ENCODE results near the gene ADGRL3. TPM values are rescaled to one million over a fixed set of nuclear protein-coding genes. Genes with fewer than 3 reads are reported as not detected.

ADGRL3 gene
- total RNA-seq, 1 donor from 2014 or later = 0.08 TPM

DNA sequence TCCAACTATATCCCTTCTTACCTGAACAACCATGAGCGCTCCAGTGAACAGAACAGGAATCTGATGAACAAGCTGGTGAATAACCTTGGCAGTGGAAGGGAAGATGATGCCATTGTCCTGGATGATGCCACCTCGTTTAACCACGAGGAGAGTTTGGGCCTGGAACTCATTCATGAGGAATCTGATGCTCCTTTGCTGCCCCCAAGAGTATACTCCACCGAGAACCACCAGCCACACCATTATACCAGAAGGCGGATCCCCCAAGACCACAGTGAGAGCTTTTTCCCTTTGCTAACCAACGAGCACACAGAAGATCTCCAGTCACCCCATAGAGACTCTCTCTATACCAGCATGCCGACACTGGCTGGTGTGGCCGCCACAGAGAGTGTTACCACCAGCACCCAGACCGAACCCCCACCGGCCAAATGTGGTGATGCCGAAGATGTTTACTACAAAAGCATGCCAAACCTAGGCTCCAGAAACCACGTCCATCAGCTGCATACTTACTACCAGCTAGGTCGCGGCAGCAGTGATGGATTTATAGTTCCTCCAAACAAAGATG lies 870.2 kb downstream of the ADGRL3 start:
- no peak for DNase-seq (ENCODE audit: low read depth)

DNA sequence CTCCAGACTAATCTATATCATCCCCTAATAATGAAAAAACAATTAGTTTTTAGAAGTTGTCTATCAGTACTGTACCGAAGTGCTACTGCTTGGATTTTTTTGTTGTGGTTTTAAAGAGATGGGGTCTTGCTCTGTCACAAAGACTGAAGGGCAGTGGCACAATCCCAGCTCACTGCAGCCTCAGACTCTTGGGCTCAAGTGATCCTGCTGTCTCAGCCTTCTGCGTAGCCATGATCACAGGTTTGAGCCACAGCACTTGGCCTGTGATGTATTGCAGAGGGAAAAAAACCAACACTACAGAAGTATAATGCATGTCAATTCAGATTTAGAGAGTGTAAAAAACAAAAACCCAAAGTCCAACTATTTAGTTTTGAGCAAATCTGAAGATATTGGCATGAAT lies 875.0 kb downstream of the ADGRL3 start:
- DNase-seq (ENCODE audit: low read depth) = no peak

DNA sequence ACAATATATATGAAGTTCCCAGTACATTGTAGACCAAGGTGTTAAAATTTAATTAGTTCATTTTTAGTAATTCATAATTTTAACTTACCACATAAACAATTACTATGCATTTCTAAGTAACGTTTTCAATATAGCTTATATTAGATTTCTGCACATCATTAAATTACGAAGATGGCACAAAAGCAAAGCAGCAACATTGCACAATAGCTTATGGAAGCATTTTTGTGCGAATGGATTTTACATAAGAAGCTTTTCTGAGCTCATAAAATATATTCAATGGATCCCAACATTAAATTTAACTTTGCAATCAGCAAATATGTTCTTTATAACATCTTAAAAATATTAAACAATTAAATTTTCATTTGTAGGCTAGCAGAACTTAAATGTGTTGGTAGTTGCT lies 875.4 kb downstream of the ADGRL3 start:
- DNase-seq (ENCODE audit: low read depth) = no peak

DNA sequence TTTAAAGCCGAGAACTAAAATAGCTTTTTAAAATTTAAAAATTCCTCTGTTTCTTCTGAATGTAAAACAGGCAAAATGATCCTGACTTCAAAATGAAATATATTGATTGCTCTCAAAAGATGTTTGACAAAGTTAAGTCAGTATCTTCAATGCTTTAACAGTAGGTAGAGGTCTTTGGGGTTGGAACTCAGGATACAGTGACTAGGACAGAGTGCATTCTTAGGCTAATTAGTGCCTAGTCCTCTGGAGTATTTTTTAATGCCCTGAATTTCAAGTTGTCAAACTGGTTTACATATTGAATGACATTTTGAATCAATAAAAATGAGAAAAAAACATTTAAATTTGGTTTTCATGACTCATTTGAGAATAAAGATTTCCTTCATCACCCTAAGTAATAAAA lies 877.3 kb downstream of the ADGRL3 start:
- no peak for DNase-seq (ENCODE audit: low read depth)

DNA sequence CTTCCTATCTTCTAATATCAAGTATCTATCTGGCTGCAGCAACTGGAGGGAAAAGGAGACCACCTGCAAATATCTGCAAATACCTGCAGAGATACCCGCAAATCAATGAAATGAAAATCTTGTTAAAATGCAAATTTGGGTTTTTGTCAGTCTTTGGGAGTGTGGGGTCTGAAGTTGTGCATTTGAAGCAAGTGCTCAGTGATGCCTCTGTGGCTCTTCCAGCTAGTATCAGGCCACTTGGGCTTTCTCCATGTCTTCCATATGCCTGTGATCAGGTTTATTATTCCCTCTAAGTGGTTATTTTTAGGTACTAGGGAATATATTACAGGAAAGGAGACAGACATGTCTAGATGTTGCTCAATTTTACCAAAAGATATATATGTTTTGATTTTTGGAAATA lies 880.3 kb downstream of the ADGRL3 start:
- no peak for DNase-seq (ENCODE audit: low read depth)

DNA sequence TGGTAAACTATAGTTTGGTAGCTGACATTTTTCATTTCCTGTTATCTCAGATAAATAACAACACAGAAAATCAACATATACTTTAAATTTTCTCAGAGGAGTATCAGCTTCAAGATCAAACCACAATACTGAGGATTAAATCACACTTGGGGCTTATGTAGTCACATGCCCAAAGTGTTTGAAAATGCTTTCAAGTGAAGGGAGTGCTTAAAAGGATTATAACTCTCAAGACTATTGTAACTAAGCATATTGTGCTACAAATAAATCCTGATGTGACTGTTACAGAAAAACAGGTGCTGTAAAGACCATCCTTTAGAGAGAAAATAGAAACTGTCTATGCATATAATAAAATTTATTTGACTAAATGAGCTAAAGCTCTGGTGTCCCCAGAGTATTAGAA lies 887.6 kb downstream of the ADGRL3 start:
- no peak for DNase-seq (ENCODE audit: low read depth)

DNA sequence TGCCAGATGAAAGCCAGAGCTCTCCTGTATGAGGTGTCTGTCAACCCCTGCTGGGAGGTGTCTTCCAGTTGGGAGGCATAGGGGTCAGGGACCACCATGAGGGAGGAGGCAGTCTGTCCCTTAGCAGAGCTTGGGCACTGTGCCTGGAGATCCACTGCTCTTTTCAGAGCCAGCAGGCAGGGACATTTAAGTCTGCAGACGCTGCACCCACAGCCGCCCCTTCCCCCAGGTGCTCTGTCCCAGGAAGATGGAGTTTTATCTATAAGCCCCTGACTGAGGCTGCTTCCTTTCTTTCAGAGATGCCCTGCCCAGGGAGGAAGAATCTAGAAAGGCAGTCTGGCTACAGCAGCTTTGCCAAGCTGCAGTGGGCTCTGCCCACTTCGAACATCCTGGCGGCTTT lies 893.6 kb downstream of the ADGRL3 start:
- no peak for DNase-seq (ENCODE audit: low read depth)

DNA sequence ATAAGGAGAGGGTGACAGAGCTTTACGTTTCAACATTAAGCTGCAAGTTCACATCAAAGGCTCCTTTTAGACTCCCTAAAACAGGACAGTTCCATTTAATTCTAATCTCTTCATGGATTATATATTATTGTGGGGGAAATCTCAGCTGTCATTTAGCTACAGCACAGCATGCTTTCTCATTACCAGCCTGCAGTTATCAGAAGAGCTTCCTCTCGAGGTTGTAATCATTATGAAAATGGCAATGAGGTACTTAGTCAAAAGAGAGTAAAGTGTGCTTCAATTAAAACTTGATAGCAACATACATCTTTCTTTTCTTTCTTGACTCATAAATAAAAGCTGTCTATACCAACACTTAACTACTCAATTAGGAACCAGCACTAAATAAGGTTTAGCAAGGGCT lies 896.8 kb downstream of the ADGRL3 start:
- no peak for DNase-seq (ENCODE audit: low read depth)

DNA sequence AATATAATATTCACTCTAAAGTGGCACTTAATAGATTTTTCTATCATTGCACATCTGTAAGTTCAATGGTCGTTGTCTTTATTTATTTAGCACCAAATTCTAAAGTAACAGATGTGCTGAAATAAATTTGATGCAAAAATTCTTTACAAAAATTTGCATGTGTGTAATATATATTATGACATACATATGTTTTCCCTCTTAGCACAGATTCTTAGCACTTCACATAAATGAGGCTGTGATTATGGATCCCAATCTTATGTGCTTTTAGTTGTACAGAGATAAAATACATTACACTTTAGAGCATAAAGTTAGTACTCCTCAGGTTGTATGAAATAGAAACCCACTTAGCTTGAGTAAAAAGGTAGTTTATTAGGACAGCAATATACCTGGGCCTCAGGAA lies 915.1 kb downstream of the ADGRL3 start:
- no peak for DNase-seq (ENCODE audit: low read depth)

DNA sequence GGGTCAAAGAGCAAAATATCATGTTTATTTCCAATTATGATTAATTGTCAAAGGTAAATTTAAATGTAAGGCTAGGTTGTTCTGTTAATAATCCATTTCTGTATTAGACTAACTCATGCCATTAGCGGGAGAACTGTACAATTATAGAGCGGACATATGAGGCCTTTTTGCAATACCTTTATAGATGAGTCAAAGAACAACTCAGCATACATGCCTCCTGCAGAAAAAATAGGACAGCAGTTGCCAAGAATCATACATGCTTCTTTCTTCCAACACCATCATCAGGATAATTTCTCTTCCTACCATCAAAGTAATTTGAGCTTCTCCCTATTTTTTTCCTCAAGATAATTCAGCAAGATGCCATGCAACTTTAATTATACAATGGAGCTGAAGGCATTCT lies 917.8 kb downstream of the ADGRL3 start:
- no peak for DNase-seq (ENCODE audit: low read depth)

DNA sequence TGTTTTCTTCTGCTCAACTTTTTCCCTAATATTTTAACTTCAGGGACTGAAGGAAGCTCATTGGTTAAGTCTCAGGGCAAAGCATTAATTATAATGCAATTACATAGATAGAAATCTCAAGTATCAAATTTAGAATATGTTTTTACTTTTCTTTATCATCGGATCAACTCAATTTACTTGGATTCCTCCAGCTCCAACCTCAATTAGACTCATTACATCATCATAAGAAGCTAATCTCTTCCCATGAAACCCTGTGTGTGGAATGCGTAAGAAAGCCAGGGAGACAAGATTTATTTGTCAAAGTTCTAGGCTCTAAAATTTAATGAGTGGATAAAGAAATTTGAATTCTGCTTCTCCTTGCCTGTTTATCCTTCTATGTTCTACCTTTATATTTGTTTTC lies 918.4 kb downstream of the ADGRL3 start:
- DNase-seq (ENCODE audit: low read depth) = no peak

DNA sequence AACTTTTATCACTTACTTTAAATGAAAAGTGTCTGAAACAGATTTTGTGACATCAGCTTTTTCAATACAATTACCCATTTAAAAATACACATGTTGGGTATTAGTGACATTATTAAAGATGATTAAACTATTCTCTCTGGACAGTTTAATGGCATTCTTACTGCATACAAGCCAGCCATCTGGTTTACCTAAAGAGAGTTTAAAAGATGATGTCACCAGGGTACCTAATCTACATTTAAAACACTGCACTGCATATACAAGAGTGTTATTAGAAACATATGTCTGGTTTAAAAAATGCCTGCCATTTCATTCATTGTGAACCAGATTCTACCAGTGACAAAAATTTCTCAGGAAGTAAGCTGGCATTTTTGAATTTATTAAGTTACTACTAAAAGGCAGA lies 919.1 kb downstream of the ADGRL3 start:
- DNase-seq (ENCODE audit: low read depth) = no peak

DNA sequence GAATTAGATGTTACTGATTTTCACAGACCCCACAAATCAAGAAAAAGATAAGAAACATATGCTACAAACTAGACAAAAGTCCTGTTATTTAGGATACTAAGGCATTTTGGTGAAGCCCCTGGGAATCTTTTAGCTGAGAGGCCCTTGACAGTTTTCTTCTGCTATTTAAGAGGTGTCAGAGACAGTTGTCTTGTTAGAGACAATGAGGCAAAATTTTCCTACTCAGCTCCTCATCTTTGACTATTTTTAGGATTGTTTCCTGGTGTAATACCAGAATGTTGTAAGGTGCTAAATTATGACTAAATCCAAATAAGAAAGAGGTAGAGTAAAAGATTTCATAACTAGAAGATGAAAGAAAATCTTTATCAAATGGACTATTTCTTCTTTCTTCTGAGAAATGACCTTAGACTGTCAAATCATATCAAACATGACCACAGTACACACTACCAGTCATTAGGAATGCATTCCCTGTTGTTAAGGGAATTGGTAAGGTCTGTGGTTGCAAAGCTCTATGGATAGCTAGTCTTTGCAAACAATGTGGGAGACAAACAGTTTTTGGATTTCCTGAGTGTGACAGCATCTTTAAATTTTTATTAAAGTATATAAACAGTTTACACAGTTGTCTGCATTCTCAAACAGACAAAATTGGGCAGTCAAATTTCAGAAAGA lies 926.1 kb downstream of the ADGRL3 start:
- no peak for DNase-seq (ENCODE audit: low read depth)
